Subcutaneous adipose tissue (tissue), 4 donors: Measurements from ENCODE around the gene FBH1. TPM values are rescaled to one million over a fixed set of nuclear protein-coding genes. Genes with fewer than 3 reads are reported as not detected.

Experiments used
- CTCF ChIP-seq: fragments of 450-650 bp; IDR thresholded peaks from one replicate; pipeline ENCODE4 v1.5.1; 2016; ENCODE audit warnings: low read depth, mild to moderate bottlenecking, control low read depth, antibody characterized with exemption, moderate library complexity
- total RNA-seq, 4 donors: library from RNA; depleted of rRNA; stranded (reverse); fragments of >200 nt; gene quantifications; one replicate each; pipeline ENCODE4 v1.1.0, GENCODE V29; 2016

The FBH1 gene
- total RNA-seq, 4 donors from 2014 or later = 68.2 to 113 (median 75.7) TPM

- no peak for TF ChIP-seq CTCF
Measured at GRCh38 chr10:5983774-5984173, 93.7 kb downstream of the FBH1 start.

GRCh38 chr10:5985029-5985428 lies 95.0 kb downstream of the FBH1 start:
- TF ChIP-seq CTCF = no peak

Other genes starting within 250 kb of the FBH1 start
- gene ASB13, start 223.6 kb upstream of the FBH1 start, total RNA-seq = 10 to 100 TPM; 19.2 to 47.7 (median 31.2) TPM
- 100 to 1,000 TPM in 1 of 4 donors, 10 to 100 TPM in 3; 39.4 to 101 (median 58.8) TPM for gene TASOR2, start 205.4 kb upstream of the FBH1 start, total RNA-seq
- gene GDI2, start 76.8 kb upstream of the FBH1 start, total RNA-seq = 100 to 1,000 TPM; 228 to 348 (median 312) TPM
- 10 to 100 TPM in 1 of 4 donors, 1 to 10 TPM in 3; 2.8 to 11.5 (median 5.8) TPM for gene ANKRD16, start 350 bp upstream of the FBH1 start, total RNA-seq
- 10 to 100 TPM; 14.4 to 62.2 (median 23.8) TPM for gene IL15RA, start 87.3 kb downstream of the FBH1 start, total RNA-seq
- 1 to 10 TPM in 2 of 4 donors, under 1 TPM in 1, not detected in 1; 0.34 to 2.4 (median 1.5) TPM for gene IL2RA, start 172.1 kb downstream of the FBH1 start, total RNA-seq
- 100 to 1,000 TPM in 2 of 4 donors, 10 to 100 TPM in 2; 42.3 to 134 (median 87.6) TPM for gene RBM17, start 198.8 kb downstream of the FBH1 start, total RNA-seq